Measurements from ENCODE around the gene OTUD3.

- TF ChIP-seq CTCF (IDR thresholded peaks at IDR 0.05), result no peak
- TF ChIP-seq POLR2AphosphoS5 (IDR thresholded peaks at IDR 0.05), result no peak
Observed at GRCh38 chr1:19938472-19938871, 56.3 kb downstream of the OTUD3 start.

Data from suprapubic skin (tissue), 3 donors.